Esophagus muscularis mucosa (tissue), 4 donors: ENCODE measurements around the gene TMEM45A.

Experiments used
- CTCF ChIP-seq, 3 experiments: fragments of 200-600 bp in 2 of 3; fragments of 450-650 bp in 1 of 3; sonication (generic) in 2 of 3; IDR thresholded peaks; one replicate each; pipeline ENCODE4 v1.5.1; 2017 to 2019; ENCODE audit warnings: antibody characterized with exemption in 3 of 3, mild to moderate bottlenecking in 2 of 3, moderate library complexity in 1 of 3
- EP300 ChIP-seq: sonication (generic); formaldehyde crosslinking; IDR thresholded peaks from one replicate; pipeline ENCODE4 v1.6.1; 2017; ENCODE audit warnings: antibody characterized with exemption
- POLR2A ChIP-seq: fragments of 450-650 bp; IDR thresholded peaks from one replicate; pipeline ENCODE4 v1.6.1; 2017; ENCODE audit warnings: antibody characterized with exemption, moderate library complexity, mild to moderate bottlenecking, low read depth
- POLR2AphosphoS5 ChIP-seq, 2 donors: sonication (generic); formaldehyde crosslinking; IDR thresholded peaks; one replicate each; pipeline ENCODE4 v1.6.1; 2017; ENCODE audit warnings: antibody characterized with exemption in 2 of 2

DNA sequence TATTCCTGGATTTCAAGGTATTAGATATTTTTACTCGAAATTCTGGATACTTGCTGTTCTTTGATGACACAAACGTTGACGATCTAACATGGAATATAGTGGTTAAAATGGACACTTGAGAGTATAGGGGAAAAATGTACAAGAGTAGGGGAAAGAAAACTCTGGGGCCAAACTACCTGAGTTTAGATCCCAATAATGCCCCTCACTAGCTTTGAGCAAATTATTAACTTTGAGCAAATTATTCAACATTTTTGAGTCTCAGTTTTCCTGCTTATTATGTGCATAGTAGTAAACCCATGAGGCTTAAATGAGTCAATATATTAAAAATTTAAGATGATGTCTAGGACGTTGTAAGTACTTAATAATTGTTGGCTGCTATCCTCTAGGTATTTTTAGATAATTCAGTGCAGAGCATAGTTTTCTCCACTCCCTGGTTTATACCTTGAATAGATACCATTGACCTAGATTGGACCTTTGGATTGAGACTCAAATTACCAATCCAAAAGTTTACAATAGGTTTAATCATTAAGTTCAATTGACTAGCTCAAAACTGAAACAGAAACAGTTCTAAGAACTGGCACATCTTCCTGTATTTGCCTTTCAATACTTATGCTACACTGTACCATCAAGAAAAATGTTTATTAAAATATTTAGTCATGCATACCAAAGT is 121.4 kb downstream of the TMEM45A start:
- TF ChIP-seq CTCF (IDR thresholded peaks at IDR 0.05), result no peak
- TF ChIP-seq POLR2A, result no peak
- no peak for TF ChIP-seq POLR2AphosphoS5 (IDR thresholded peaks at IDR 0.05)
- TF ChIP-seq EP300, result no peak
